Measurements from ENCODE around the gene PTPRM.

GRCh38 chr18:8041526-8042111, 474.5 kb downstream of the PTPRM start:
- no peak for TF ChIP-seq CTCF (IDR thresholded peaks at IDR 0.05)
- no peak for TF ChIP-seq POLR2AphosphoS5 (IDR thresholded peaks at IDR 0.05)

Measured in sigmoid colon (tissue), 4 donors.